Measurements from ENCODE around the gene CCDC159.
A peak's percentile ranks its signal among the peaks of the same experiment; 100 is the strongest.

CCDC159 gene

GRCh38 chr19:11339254-11340098, 6.8 kb upstream of the CCDC159 start, which contains the start of gene RAB3D (continued):
- TF ChIP-seq ZNF501 (tag by site-specific recombination; IDR thresholded peaks at IDR 0.05) (no peak), PRDM6 (tag by site-specific recombination; IDR thresholded peaks at IDR 0.05) (no peak), GLI4 (tag by site-specific recombination; IDR thresholded peaks at IDR 0.05) (no peak), ZNF510 (tag by site-specific recombination; IDR thresholded peaks at IDR 0.05; ENCODE audit: insufficient replicate concordance) (no peak), BCL6B (tag by site-specific recombination; IDR thresholded peaks at IDR 0.05) (no peak), ZNF274 (IDR thresholded peaks at IDR 0.05; ENCODE audit: low read length) (no peak), ZNF274 (tag by site-specific recombination; IDR thresholded peaks at IDR 0.05; ENCODE audit: borderline replicate concordance) (no peak), OVOL3 (tag by site-specific recombination; IDR thresholded peaks at IDR 0.05) (no peak), YY2 (tag by site-specific recombination; IDR thresholded peaks at IDR 0.05) (no peak), TRIM28 (IDR thresholded peaks at IDR 0.05; ENCODE audit: borderline replicate concordance, low read length) (no peak), ZNF175 (tag by site-specific recombination; IDR thresholded peaks at IDR 0.05) (no peak), EGR2 (tag by site-specific recombination; IDR thresholded peaks at IDR 0.05; ENCODE audit: low read depth) (peak; percentile 79), PATZ1 (tag by site-specific recombination; IDR thresholded peaks at IDR 0.05) (peak; percentile 69), ZNF202 (tag by site-specific recombination; IDR thresholded peaks at IDR 0.05; ENCODE audit: borderline replicate concordance) (no peak), ZNF121 (tag by site-specific recombination; IDR thresholded peaks at IDR 0.05) (no peak), ZNF610 (tag by site-specific recombination; IDR thresholded peaks at IDR 0.05; ENCODE audit: borderline replicate concordance) (no peak), ZNF621 (tag by site-specific recombination; IDR thresholded peaks at IDR 0.05) (no peak), ZBTB26 (tag by site-specific recombination; optimal IDR thresholded peaks at IDR 0.05) (peak; percentile 52), SP3 (tag by site-specific recombination; IDR thresholded peaks at IDR 0.05) (peak; percentile 74), HIC1 (tag by site-specific recombination; IDR thresholded peaks at IDR 0.05) (no peak), ZNF843 (tag by site-specific recombination; IDR thresholded peaks at IDR 0.05) (no peak), ZNF362 (tag by site-specific recombination; IDR thresholded peaks at IDR 0.05) (no peak), ZNF132 (tag by site-specific recombination; IDR thresholded peaks at IDR 0.05; ENCODE audit: borderline replicate concordance) (no peak), ZBTB17 (tag by site-specific recombination; IDR thresholded peaks at IDR 0.05) (no peak), ZNF785 (tag by site-specific recombination; IDR thresholded peaks at IDR 0.05) (no peak), ZNF561 (tag by site-specific recombination; IDR thresholded peaks at IDR 0.05; ENCODE audit: borderline replicate concordance) (0 out of 2 replicates have a peak, but pooled peaks have one; percentile 61), PRDM4 (tag by site-specific recombination; IDR thresholded peaks at IDR 0.05) (no peak), ZBTB7A (tag by site-specific recombination; IDR thresholded peaks at IDR 0.05; ENCODE audit: low read depth) (no peak)
